H1 (cell line): ENCODE results near the gene GALK1. TPM values are rescaled to one million over a fixed set of nuclear protein-coding genes. Genes with fewer than 3 reads are reported as not detected.

Experiments
- CTCF ChIA-PET: fragments of 300-600 bp; sonication (Branson Sonifier 250); formaldehyde crosslinking; loops from one replicate; lab custom pipeline; 2021; ENCODE audit not compliant: partially characterized antibody; lab: Charles Lee
- POLR2A ChIA-PET: fragments of 300-600 bp; sonication (Branson Sonifier 250); formaldehyde crosslinking; loops from one replicate; lab custom pipeline; 2021; ENCODE audit warnings: inconsistent platforms; ENCODE audit not compliant: partially characterized antibody; lab: Charles Lee
- DNase-seq, 2 experiments: peaks; one replicate each; pipeline versions ENCODE4 v3.0.0 to v3.0.0-alpha.2; 2010 to 2022; ENCODE audit warnings: low spot score in 2 of 2, low read depth in 1 of 2, mixed read lengths in 1 of 2
- FAIRE-seq: peaks from 2 replicates; lab custom pipeline; 2011; peaks lifted over from hg19 to GRCh38; lab: Jason Lieb, UNC
- H2AFZ ChIP-seq: 2 replicates; pipeline ENCODE4 v1.8.1; 2012; ENCODE audit warnings: low read length, inconsistent platforms
- H2AK5ac ChIP-seq: 2 replicates; pipeline ENCODE4 v1.6.1; 2013; ENCODE audit warnings: low read depth, low read length
- H2BK120ac ChIP-seq: replicated peaks from 2 replicates; pipeline ENCODE3; 2013; ENCODE audit warnings: low read depth, low read length, inconsistent platforms
- H2BK12ac ChIP-seq: 2 replicates; pipeline ENCODE4 v1.6.1; 2013; ENCODE audit warnings: low read depth, low read length
- H2BK15ac ChIP-seq: 2 replicates; pipeline ENCODE4 v1.6.1; 2013; ENCODE audit warnings: low read length
- H2BK20ac ChIP-seq: 2 replicates; pipeline ENCODE4 v1.6.1; 2013; ENCODE audit warnings: low read length
- H2BK5ac ChIP-seq: 2 replicates; pipeline ENCODE4 v1.6.1; 2013; ENCODE audit warnings: low read depth, low read length
- H3K14ac ChIP-seq: 2 replicates; pipeline ENCODE4 v1.6.1; 2013; ENCODE audit warnings: inconsistent platforms; ENCODE audit not compliant: insufficient read length
- H3K18ac ChIP-seq: 2 replicates; pipeline ENCODE4 v1.6.1; 2013; ENCODE audit warnings: low read length; ENCODE audit errors: extremely low read depth
- H3K23ac ChIP-seq: 2 replicates; pipeline ENCODE4 v1.6.1; 2013; ENCODE audit warnings: inconsistent platforms; ENCODE audit not compliant: insufficient read length
- H3K23me2 ChIP-seq: 2 replicates; pipeline ENCODE4 v1.6.1; 2013; ENCODE audit warnings: low read depth, low read length
- H3K27ac ChIP-seq: 2 replicates; pipeline ENCODE4 v1.6.1; 2011; ENCODE audit warnings: low read depth, low read length, inconsistent platforms
- H3K27me3 ChIP-seq, 4 experiments: replicated peaks in 1 of 4; 1 replicate in 1 of 4; 2 replicates in 3 of 4; pipeline versions ENCODE4 v1.6.1 to v1.8.1; 2011 to 2013; ENCODE audit warnings: low read length in 3 of 4, mild to moderate bottlenecking in 3 of 4, inconsistent platforms in 2 of 4, mixed read lengths in 2 of 4, moderate library complexity in 1 of 4; ENCODE audit not compliant: control insufficient read depth in 3 of 4, insufficient read depth in 3 of 4; ENCODE audit errors: extremely low read depth in 1 of 4
- H3K36me3 ChIP-seq, 4 experiments: 2 replicates each; pipeline versions ENCODE4 v1.6.1 to v1.8.1; 2011 to 2013; ENCODE audit warnings: mild to moderate bottlenecking in 4 of 4, low read length in 3 of 4, moderate library complexity in 2 of 4, control low read depth in 1 of 4, inconsistent platforms in 1 of 4; ENCODE audit not compliant: insufficient read depth in 4 of 4, control insufficient read depth in 2 of 4
- H3K4ac ChIP-seq: replicated peaks from 2 replicates; pipeline ENCODE3; 2013; ENCODE audit warnings: low read length, low read depth, mixed read lengths, inconsistent platforms; ENCODE audit not compliant: insufficient read length
- H3K4me1 ChIP-seq, 4 experiments: replicated peaks in 1 of 4; 1 replicate in 1 of 4; 2 replicates in 3 of 4; pipeline versions ENCODE4 v1.6.1 to v1.8.1; 2011 to 2013; ENCODE audit warnings: low read length in 3 of 4, inconsistent platforms in 2 of 4, mixed read lengths in 1 of 4; ENCODE audit not compliant: insufficient read depth in 4 of 4, control insufficient read depth in 3 of 4
- H3K4me2 ChIP-seq, 2 experiments: 2 replicates each; pipeline versions ENCODE4 v1.6.1 to v1.8.1; 2011 to 2013; ENCODE audit warnings: low read depth in 2 of 2, low read length in 2 of 2, control low read depth in 1 of 2, inconsistent platforms in 1 of 2, mild to moderate bottlenecking in 1 of 2; ENCODE audit not compliant: insufficient read depth in 1 of 2
- H3K4me3 ChIP-seq, 4 experiments: fragments of 200-600, 300-600 bp in 1 of 4; sonication (generic), shearing (Covaris generic), sonication (Bioruptor Twin) in 1 of 4; 2 replicates each; pipeline versions ENCODE4 v1.5.1 to v1.8.1; 2011 to 2016; ENCODE audit warnings: low read length in 4 of 4, low read depth in 3 of 4, control low read depth in 2 of 4, inconsistent platforms in 2 of 4, mild to moderate bottlenecking in 2 of 4, mixed read lengths in 1 of 4, moderate library complexity in 1 of 4; ENCODE audit not compliant: insufficient read depth in 2 of 4; ENCODE audit errors: extremely low read depth in 1 of 4
- H3K56ac ChIP-seq: replicated peaks from 2 replicates; pipeline ENCODE3; 2013; ENCODE audit warnings: low read depth, mild to moderate bottlenecking, mixed read lengths, low read length, inconsistent platforms; ENCODE audit not compliant: insufficient read length
- H3K79me1 ChIP-seq: 2 replicates; pipeline ENCODE4 v1.6.1; 2013; ENCODE audit warnings: low read depth, low read length, control low read depth
- H3K79me2 ChIP-seq, 2 experiments: 2 replicates each; pipeline versions ENCODE4 v1.6.1 to v1.8.1; 2012 to 2013; ENCODE audit warnings: low read length in 2 of 2, mild to moderate bottlenecking in 2 of 2, inconsistent platforms in 1 of 2; ENCODE audit not compliant: insufficient read depth in 2 of 2, control insufficient read depth in 1 of 2
- H3K9ac ChIP-seq, 4 experiments: replicated peaks in 1 of 4; 1 replicate in 1 of 4; 2 replicates in 3 of 4; pipeline versions ENCODE4 v1.6.1 to v1.8.1; 2011 to 2013; ENCODE audit warnings: low read depth in 3 of 4, low read length in 3 of 4, control low read depth in 2 of 4, mild to moderate bottlenecking in 2 of 4, moderate library complexity in 2 of 4, inconsistent platforms in 1 of 4; ENCODE audit errors: extremely low read depth in 1 of 4
- H3K9me3 ChIP-seq, 2 experiments: 2 replicates each; pipeline versions ENCODE4 v1.6.1 to v1.8.1; 2012 to 2013; ENCODE audit warnings: mild to moderate bottlenecking in 2 of 2, moderate library complexity in 2 of 2, control low read depth in 1 of 2, inconsistent platforms in 1 of 2, low read depth in 1 of 2, low read length in 1 of 2, mixed read lengths in 1 of 2; ENCODE audit not compliant: insufficient read depth in 2 of 2
- H4K20me1 ChIP-seq, 2 experiments: replicated peaks in 1 of 2; 2 replicates each; pipeline versions ENCODE3 to v1.8.1; 2011 to 2013; ENCODE audit warnings: inconsistent platforms in 2 of 2, low read length in 2 of 2, mild to moderate bottlenecking in 1 of 2; ENCODE audit not compliant: insufficient read depth in 2 of 2, control insufficient read depth in 1 of 2
- H4K5ac ChIP-seq: 2 replicates; pipeline ENCODE4 v1.6.1; 2013; ENCODE audit warnings: low read length, low read depth, mixed read lengths, inconsistent platforms; ENCODE audit not compliant: insufficient read length
- H4K8ac ChIP-seq: 2 replicates; pipeline ENCODE4 v1.8.0; 2013; ENCODE audit warnings: mild to moderate bottlenecking, moderate library complexity, low read length, inconsistent platforms; ENCODE audit not compliant: insufficient read depth; ENCODE audit errors: extremely low read depth
- H4K91ac ChIP-seq: replicated peaks from 2 replicates; pipeline ENCODE3; 2013; ENCODE audit warnings: low read length, mixed read lengths, inconsistent platforms; ENCODE audit not compliant: insufficient read length
- ASH2L ChIP-seq: fragments of 200-600, 300-600 bp; sonication (generic); IDR thresholded peaks from one replicate; pipeline ENCODE4 v1.7.1; 2017; ENCODE audit warnings: low read length
- ATF2 ChIP-seq: IDR thresholded peaks from 2 replicates; pipeline ENCODE4 v1.6.1; 2012; ENCODE audit warnings: low read length, inconsistent platforms
- CHD2 ChIP-seq: IDR thresholded peaks from 2 replicates; pipeline ENCODE4 v1.6.1; 2012; ENCODE audit warnings: low read length, improper control_type of control experiment
- MAX ChIP-seq: IDR thresholded peaks from 2 replicates; pipeline ENCODE4 v1.6.1; 2012; ENCODE audit warnings: inconsistent platforms
- PHF8 ChIP-seq: fragments of 200-600 bp; sonication (generic); conservative IDR thresholded peaks from 2 replicates; pipeline ENCODE4 v1.7.1; 2012; ENCODE audit warnings: low read depth, mild to moderate bottlenecking, inconsistent platforms, low read length, moderate library complexity
- RBBP5 ChIP-seq: IDR thresholded peaks from 2 replicates; pipeline ENCODE4 v1.7.1; 2012; ENCODE audit warnings: low read depth, mild to moderate bottlenecking, inconsistent platforms, low read length, moderate library complexity, borderline replicate concordance
- RNF2 ChIP-seq: fragments of 200-900, 300-1000 bp; sonication (generic); IDR thresholded peaks from 2 replicates; pipeline ENCODE4 v1.7.1; 2016; ENCODE audit warnings: borderline replicate concordance, low read depth, mild to moderate bottlenecking, antibody characterized with exemption, low read length; ENCODE audit not compliant: poor library complexity, severe bottlenecking; ENCODE audit errors: missing control alignments
- SIRT6 ChIP-seq: IDR thresholded peaks from one replicate; pipeline ENCODE4 v1.7.1; 2012; ENCODE audit warnings: low read length, inconsistent platforms
- SIX5 ChIP-seq: IDR thresholded peaks from 2 replicates; pipeline ENCODE4 v1.6.1; 2011; ENCODE audit warnings: mild to moderate bottlenecking, low read depth, low read length
- SRF ChIP-seq: IDR thresholded peaks from 2 replicates; pipeline ENCODE4 v1.6.1; 2011; ENCODE audit warnings: mild to moderate bottlenecking, low read depth, low read length, moderate library complexity
- WGBS, 2 experiments: shearing (Covaris generic) in 1 of 2; methylation state at CpG; one replicate each; pipeline versions ENCODE4 v1.1.6 to v1.1.7; 2013 to 2015; ENCODE audit warnings: low lambda C conversion rate in 2 of 2, mixed read lengths in 2 of 2, inconsistent platforms in 1 of 2, low coverage in 1 of 2, missing lambda C conversion rate in 1 of 2; ENCODE audit not compliant: insufficient replicate concordance in 2 of 2, insufficient coverage in 1 of 2, insufficient read length in 1 of 2; ENCODE audit errors: extremely low coverage in 1 of 2, missing lambda C conversion rate in 1 of 2; 5-methylcytosine and 5-hydroxymethylcytosine counted together
- polyA plus RNA-seq, 7 experiments: library from polyadenylated mRNA; depleted of rRNA in 3 of 7; stranded (reverse) in 5 of 7; unstranded in 2 of 7; fragments of >200 nt in 5 of 7; fragments of 200-250 nt in 2 of 7; gene quantifications; 1 replicate in 5 of 7; 2 replicates in 1 of 7; 4 replicates in 1 of 7; pipeline versions ENCODE4 v1.2.1 to v1.2.3, GENCODE V29; 2011 to 2013; ENCODE audit warnings: missing spikeins in 2 of 7, mixed read lengths in 2 of 7
- total RNA-seq: library from RNA; stranded (reverse); fragmentation: NEBNext Ultra II Directional; extraction: Animal tissue kit (Norgen Biotek cat#: 25700); gene quantifications from 2 replicates; pipeline ENCODE4 v1.2.1, GENCODE V29; 2021

GALK1 gene
- total and polyA plus RNA-seq, 2 of the 8 experiments (the other 6 are each of a cell fraction or from before 2014, with no cell fraction given) = 34.1 to 47.9 TPM

- H3K79me2 ChIP-seq = no peaks in the 10 kb centered on the region
- 89% methylated on average over 31 of the region's 41 CpGs; no CpG with 5 or more reads in 1 of the 2 experiments for WGBS, 2 experiments
- H3K18ac ChIP-seq = no peak overlapping the region
- no peak overlapping the region for H3K9ac ChIP-seq
- DNase-seq (no peak), FAIRE-seq (no peak)
- peaks cover 0 to 4% of the 10 kb centered on the region in 2 experiments for H4K20me1 ChIP-seq
- no peak overlapping the region for H2BK120ac ChIP-seq
- peak overlapping the region; percentile 11; the same call in 1 of the 2 replicates for H4K8ac ChIP-seq
- CTCF ChIA-PET = interaction anchor here (0.9 to 19.5 kb wide), 10 partner anchors 6 to 168 kb away, joined by 3 to 359 read pairs (median 3); partner anchors contain the start of gene UNK
- H3K4me1 ChIP-seq = peaks cover 0 to 5% (median 2%) of the 10 kb centered on the region in 4 experiments; a peak in 4 of 7 replicates
- H2BK5ac ChIP-seq = no peak overlapping the region
- no peak overlapping the region for H3K56ac ChIP-seq
- no peak overlapping the region for H2AFZ ChIP-seq
- no peak overlapping the region for H3K4me3 ChIP-seq
- no peak overlapping the region for H4K5ac ChIP-seq
- H2BK12ac ChIP-seq = no peak overlapping the region
- no peak overlapping the region for H2AK5ac ChIP-seq
- H3K79me1 ChIP-seq = no peaks in the 10 kb centered on the region
- no peak overlapping the region for H3K27ac ChIP-seq
- POLR2A ChIA-PET = interaction anchor here (0.6 to 15.1 kb wide), 5 partner anchors 13 to 799 kb away, joined by 3 to 425 read pairs (median 3); a partner anchor contains a TSS
- no peak overlapping the region for H4K91ac ChIP-seq
- H3K9me3 ChIP-seq = no peaks in the 10 kb centered on the region
- no peak overlapping the region for H3K14ac ChIP-seq
- no peaks in the 10 kb centered on the region for H3K36me3 ChIP-seq
- no peak overlapping the region; the same call in 1 of the 2 replicates for H2BK15ac ChIP-seq
- H3K4ac ChIP-seq = no peak overlapping the region
- H3K23me2 ChIP-seq = no peaks in the 10 kb centered on the region; the same call in 1 of the 2 replicates
- no peak overlapping the region for H3K23ac ChIP-seq
- peaks cover 0 to 2% (median 0%) of the 10 kb centered on the region in 4 experiments; a peak in 2 of 7 replicates for H3K27me3 ChIP-seq
- H2BK20ac ChIP-seq = no peak overlapping the region
- no peak overlapping the region; a peak in 1 of 4 replicates for H3K4me2 ChIP-seq
- TF ChIP-seq SRF = no peak
- no peak for TF ChIP-seq SIRT6
- no peak for TF ChIP-seq PHF8
- TF ChIP-seq SIX5 = no peak
- no peak for TF ChIP-seq ATF2
- TF ChIP-seq RNF2 = no peak
- no peak for TF ChIP-seq CHD2
- no peak for TF ChIP-seq ASH2L
- no peak for TF ChIP-seq RBBP5
- peak; percentile 40 for TF ChIP-seq MAX
These were observed 6.7 kb downstream of the GALK1 start for GRCh38 chr17:75758131-75758905.
